HG02840 (cell line): ENCODE measurements around the gene DDI2.
A peak's percentile ranks its signal among the peaks of the same experiment; 100 is the strongest.
"Not testable (repeated sequence)": the region's sequence is repeated elsewhere in the genome, so short reads cannot be mapped to it uniquely, and the experiment has no call there.

Source experiments
- ATAC-seq: cut with Tn5 transposase; IDR thresholded peaks from one replicate; pipeline ENCODE4 v1.9.1; 2021; ENCODE audit warnings: mild to moderate bottlenecking, moderate library complexity, moderate number of reproducible peaks; ENCODE audit not compliant: unreplicated experiment, low FRiP score

The DDI2 gene

GRCh38 chr1:15617173-15618076 lies at the start of gene DDI2:
Gene DDI2 (plus strand): TSS chr1:15617458. CDS start chr1:15617671, 213 bp downstream.
- peak; percentile 66 for ATAC-seq

GRCh38 chr1:15568387-15569073 lies 48.7 kb upstream of the DDI2 start:
- ATAC-seq = no peak

- no peak for ATAC-seq
These were observed 46.4 kb upstream of the DDI2 start for GRCh38 chr1:15570861-15571260.

- no peak for ATAC-seq
These were observed 46.0 kb upstream of the DDI2 start for GRCh38 chr1:15571266-15571665.

GRCh38 chr1:15573477-15573876 lies 43.8 kb upstream of the DDI2 start:
- no peak for ATAC-seq

GRCh38 chr1:15574741-15575140 lies 42.5 kb upstream of the DDI2 start:
- ATAC-seq = no peak

- no peak for ATAC-seq
These were observed 41.6 kb upstream of the DDI2 start for GRCh38 chr1:15575549-15576150.

GRCh38 chr1:15577691-15578090 lies 39.6 kb upstream of the DDI2 start:
- ATAC-seq = no peak

- no peak for ATAC-seq
These were observed 38.2 kb upstream of the DDI2 start for GRCh38 chr1:15578921-15579682.

- ATAC-seq = no peak
These were observed 37.6 kb upstream of the DDI2 start for GRCh38 chr1:15579683-15580047.

- ATAC-seq = no peak
These were observed 34.1 kb upstream of the DDI2 start for GRCh38 chr1:15583016-15583706.

- peak; percentile 51 for ATAC-seq
These were observed 32.5 kb upstream of the DDI2 start, which contains the start of gene AGMAT for GRCh38 chr1:15584489-15585363. Gene AGMAT (minus strand): TSS chr1:15585051. CDS start chr1:15584967, 84 bp downstream.

GRCh38 chr1:15592285-15592684 lies 25.0 kb upstream of the DDI2 start:
- ATAC-seq = no peak

GRCh38 chr1:15595809-15596617 lies 21.2 kb upstream of the DDI2 start:
- no peak for ATAC-seq

- no peak for ATAC-seq
These were observed 18.8 kb upstream of the DDI2 start for GRCh38 chr1:15598436-15598835.

GRCh38 chr1:15603050-15603965 lies 13.9 kb upstream of the DDI2 start:
- ATAC-seq = peak; percentile 83

GRCh38 chr1:15603966-15604282 lies 13.3 kb upstream of the DDI2 start:
- not testable (repeated sequence) for ATAC-seq
